Testis (tissue), 3 donors: Measurements from ENCODE around the gene OPTN. TPM values are rescaled to one million over a fixed set of nuclear protein-coding genes. Genes with fewer than 3 reads are reported as not detected.

Experiments used
- DNase-seq: peaks from one replicate; pipeline ENCODE4 v3.0.0-alpha.2; 2019
- H3K27ac ChIP-seq, 2 donors: fragments of 200-600 bp; sonication (generic); one replicate each; pipeline ENCODE4 v1.5.1; 2019
- H3K27me3 ChIP-seq: fragments of 200-600 bp; sonication (generic); one replicate; pipeline ENCODE4 v1.5.1; 2019
- H3K36me3 ChIP-seq: fragments of 200-600 bp; sonication (generic); one replicate; pipeline ENCODE4 v1.5.1; 2017; ENCODE audit warnings: low read depth; ENCODE audit errors: missing control alignments
- H3K4me1 ChIP-seq: fragments of 200-600 bp; sonication (generic); one replicate; pipeline ENCODE4 v1.5.1; 2019
- H3K4me3 ChIP-seq, 2 donors: fragments of 200-600 bp; sonication (generic); one replicate each; pipeline ENCODE4 v1.5.1; 2017 to 2019
- H3K9me3 ChIP-seq: fragments of 200-600 bp; sonication (generic); one replicate; pipeline ENCODE4 v1.5.1; 2017
- POLR2A ChIP-seq: fragments of 450-650 bp; IDR thresholded peaks from one replicate; pipeline ENCODE4 v1.6.1; 2017; ENCODE audit warnings: antibody characterized with exemption, mild to moderate bottlenecking, moderate library complexity
- WGBS, 2 donors: methylation state at CpG; one replicate each; pipeline ENCODE4 v1.1.5; 2018; 5-methylcytosine and 5-hydroxymethylcytosine counted together
- intact Hi-C: fragments of 100-400 bp; cut with DNase I; formaldehyde crosslinking; loops from one replicate; pipeline ENCODE4 v1.15.1; 2023; ENCODE audit warnings: low total_unique reads
- polyA plus RNA-seq: library from polyadenylated mRNA; stranded (reverse); fragments of 350-450 nt; fragmentation: Illumina TruSeq; extraction: RNeasy Lipid Tissue Mini Kit (QIAGEN cat#74804); gene quantifications from one replicate; pipeline ENCODE4 v1.2.3, GENCODE V29; 2014; ENCODE audit warnings: low read depth, low replicate concordance; ENCODE audit not compliant: insufficient read depth
- total RNA-seq, 2 donors: library from RNA; depleted of rRNA; stranded (reverse); fragments of >200 nt; gene quantifications; one replicate each; pipeline ENCODE4 v1.2.3, GENCODE V29; 2016
- TF ChIP-seq, protein P1 (sequence below), 3 experiments: fragments of 450-650 bp in 2 of 3; fragments of 200-600 bp in 1 of 3; sonication (generic) in 1 of 3; IDR thresholded peaks; one replicate each; pipeline ENCODE4 v1.5.1; 2016 to 2019; ENCODE audit warnings: antibody characterized with exemption in 3 of 3, mild to moderate bottlenecking in 2 of 3, moderate library complexity in 1 of 3

OPTN gene
- total and polyA plus RNA-seq, 3 donors from 2014 or later: 87.5 to 130 (median 109) TPM

DNA sequence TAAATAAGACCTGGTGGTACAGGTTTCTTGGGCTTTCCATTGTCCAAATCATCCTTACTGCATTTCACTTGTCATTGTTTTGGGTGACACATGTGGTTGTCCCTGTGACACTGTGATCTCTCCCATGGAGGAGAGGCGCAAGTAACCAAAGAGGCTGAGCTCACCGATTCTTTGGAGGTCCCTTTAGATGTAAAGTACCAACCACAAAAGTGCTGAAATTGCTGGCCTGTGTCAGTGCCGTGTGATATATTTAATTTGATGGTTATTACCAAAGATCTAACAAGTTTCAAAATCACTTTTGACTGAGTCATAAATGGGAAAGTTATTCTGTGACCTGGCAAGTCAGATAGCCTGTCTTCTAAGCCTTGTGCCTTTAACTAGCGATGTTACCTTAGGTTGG lies 80.8 kb downstream of the OPTN start:
- 97 to 98% methylated on average over 4 of the region's 4 CpGs for WGBS, 2 donors
- no peaks in the 10 kb centered on the region for H3K36me3 ChIP-seq
- no peak for DNase-seq
- no peak overlapping the region for H3K4me3 ChIP-seq
- TF ChIP-seq, protein P1, sequence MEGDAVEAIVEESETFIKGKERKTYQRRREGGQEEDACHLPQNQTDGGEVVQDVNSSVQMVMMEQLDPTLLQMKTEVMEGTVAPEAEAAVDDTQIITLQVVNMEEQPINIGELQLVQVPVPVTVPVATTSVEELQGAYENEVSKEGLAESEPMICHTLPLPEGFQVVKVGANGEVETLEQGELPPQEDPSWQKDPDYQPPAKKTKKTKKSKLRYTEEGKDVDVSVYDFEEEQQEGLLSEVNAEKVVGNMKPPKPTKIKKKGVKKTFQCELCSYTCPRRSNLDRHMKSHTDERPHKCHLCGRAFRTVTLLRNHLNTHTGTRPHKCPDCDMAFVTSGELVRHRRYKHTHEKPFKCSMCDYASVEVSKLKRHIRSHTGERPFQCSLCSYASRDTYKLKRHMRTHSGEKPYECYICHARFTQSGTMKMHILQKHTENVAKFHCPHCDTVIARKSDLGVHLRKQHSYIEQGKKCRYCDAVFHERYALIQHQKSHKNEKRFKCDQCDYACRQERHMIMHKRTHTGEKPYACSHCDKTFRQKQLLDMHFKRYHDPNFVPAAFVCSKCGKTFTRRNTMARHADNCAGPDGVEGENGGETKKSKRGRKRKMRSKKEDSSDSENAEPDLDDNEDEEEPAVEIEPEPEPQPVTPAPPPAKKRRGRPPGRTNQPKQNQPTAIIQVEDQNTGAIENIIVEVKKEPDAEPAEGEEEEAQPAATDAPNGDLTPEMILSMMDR (IDR thresholded peaks at IDR 0.05): no peak
- no peak for TF ChIP-seq POLR2A
- H3K4me1 ChIP-seq: no peaks in the 10 kb centered on the region
- no peak overlapping the region for H3K27ac ChIP-seq
- no peaks in the 10 kb centered on the region for H3K9me3 ChIP-seq
- intact Hi-C loops: no loop called here
- H3K27me3 ChIP-seq: no peaks in the 10 kb centered on the region

- Histone ChIP-seq H3K4me1 (no peaks in the 10 kb centered on the region), H3K4me3 (no peak overlapping the region), H3K27me3 (no peaks in the 10 kb centered on the region), H3K9me3 (no peaks in the 10 kb centered on the region), H3K36me3 (no peaks in the 10 kb centered on the region), H3K27ac (no peak overlapping the region)
- no peak for DNase-seq
- TF ChIP-seq POLR2A: no peak
- TF ChIP-seq, protein P1 (IDR thresholded peaks at IDR 0.05): no peak
- 86 to 91% methylated on average over 1 of the region's 1 CpG for WGBS, 2 donors
- intact Hi-C loops: no loop called here
Measured at GRCh38 chr10:13182424-13182823, 82.5 kb downstream of the OPTN start.

DNA sequence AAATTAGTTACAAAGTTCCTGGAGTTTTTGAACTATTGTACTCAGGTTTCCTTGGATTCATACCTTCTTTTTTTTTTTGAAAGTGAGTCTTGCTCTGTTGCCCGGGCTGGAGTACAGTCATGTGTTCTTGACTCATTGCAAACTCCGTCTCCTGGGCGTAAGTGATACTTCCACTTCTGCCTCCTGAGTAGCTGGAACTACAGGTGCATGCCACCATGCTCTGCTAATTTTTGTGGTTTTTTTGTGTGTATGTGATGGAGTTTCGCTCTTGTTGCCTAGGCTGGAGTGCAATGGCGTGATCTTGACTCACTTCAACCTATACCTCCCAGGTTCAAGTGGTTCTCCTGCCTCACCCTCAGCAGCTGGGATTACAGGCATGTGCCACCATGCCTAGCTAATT lies 83.7 kb downstream of the OPTN start:
- Histone ChIP-seq H3K27ac (no peak overlapping the region), H3K9me3 (no peaks in the 10 kb centered on the region), H3K36me3 (no peaks in the 10 kb centered on the region), H3K27me3 (no peaks in the 10 kb centered on the region), H3K4me3 (no peak overlapping the region), H3K4me1 (no peaks in the 10 kb centered on the region)
- 82 to 90% methylated on average over 5 of the region's 5 CpGs for WGBS, 2 donors
- intact Hi-C loops: no loop called here
- no peak for DNase-seq
- TF ChIP-seq, protein P1 (IDR thresholded peaks at IDR 0.05): no peak
- TF ChIP-seq POLR2A: no peak

- 71 to 100% methylated on average over 2 of the region's 2 CpGs for WGBS, 2 donors
- H3K9me3 ChIP-seq: no peaks in the 10 kb centered on the region
- H3K27ac ChIP-seq: no peak overlapping the region
Measured at GRCh38 chr10:13184276-13184675, 84.3 kb downstream of the OPTN start.

More at GRCh38 chr10:13184276-13184675, 84.3 kb downstream of the OPTN start:
- H3K4me1 ChIP-seq: no peaks in the 10 kb centered on the region
- no peak overlapping the region for H3K4me3 ChIP-seq
- no peaks in the 10 kb centered on the region for H3K27me3 ChIP-seq
- TF ChIP-seq, protein P1 (IDR thresholded peaks at IDR 0.05): no peak
- no peak for TF ChIP-seq POLR2A
- intact Hi-C loops: no loop called here
- H3K36me3 ChIP-seq: no peaks in the 10 kb centered on the region
- DNase-seq: no peak
